H1 (cell line): ENCODE results near the gene ATP2B3. TPM values are rescaled to one million over a fixed set of nuclear protein-coding genes. Genes with fewer than 3 reads are reported as not detected.

Experiments
- CTCF ChIA-PET: fragments of 300-600 bp; sonication (Branson Sonifier 250); formaldehyde crosslinking; loops from one replicate; lab custom pipeline; 2021; ENCODE audit not compliant: partially characterized antibody; lab: Charles Lee
- POLR2A ChIA-PET: fragments of 300-600 bp; sonication (Branson Sonifier 250); formaldehyde crosslinking; loops from one replicate; lab custom pipeline; 2021; ENCODE audit warnings: inconsistent platforms; ENCODE audit not compliant: partially characterized antibody; lab: Charles Lee
- DNase-seq, 2 experiments: peaks; one replicate each; pipeline versions ENCODE4 v3.0.0 to v3.0.0-alpha.2; 2010 to 2022; ENCODE audit warnings: low spot score in 2 of 2, low read depth in 1 of 2, mixed read lengths in 1 of 2
- FAIRE-seq: peaks from 2 replicates; lab custom pipeline; 2011; peaks lifted over from hg19 to GRCh38; lab: Jason Lieb, UNC
- H2AFZ ChIP-seq: 2 replicates; pipeline ENCODE4 v1.8.1; 2012; ENCODE audit warnings: low read length, inconsistent platforms
- H2AK5ac ChIP-seq: 2 replicates; pipeline ENCODE4 v1.6.1; 2013; ENCODE audit warnings: low read depth, low read length
- H2BK120ac ChIP-seq: replicated peaks from 2 replicates; pipeline ENCODE3; 2013; ENCODE audit warnings: low read depth, low read length, inconsistent platforms
- H2BK12ac ChIP-seq: 2 replicates; pipeline ENCODE4 v1.6.1; 2013; ENCODE audit warnings: low read depth, low read length
- H2BK15ac ChIP-seq: 2 replicates; pipeline ENCODE4 v1.6.1; 2013; ENCODE audit warnings: low read length
- H2BK20ac ChIP-seq: 2 replicates; pipeline ENCODE4 v1.6.1; 2013; ENCODE audit warnings: low read length
- H2BK5ac ChIP-seq: 2 replicates; pipeline ENCODE4 v1.6.1; 2013; ENCODE audit warnings: low read depth, low read length
- H3K14ac ChIP-seq: 2 replicates; pipeline ENCODE4 v1.6.1; 2013; ENCODE audit warnings: inconsistent platforms; ENCODE audit not compliant: insufficient read length
- H3K18ac ChIP-seq: 2 replicates; pipeline ENCODE4 v1.6.1; 2013; ENCODE audit warnings: low read length; ENCODE audit errors: extremely low read depth
- H3K23ac ChIP-seq: 2 replicates; pipeline ENCODE4 v1.6.1; 2013; ENCODE audit warnings: inconsistent platforms; ENCODE audit not compliant: insufficient read length
- H3K23me2 ChIP-seq: 2 replicates; pipeline ENCODE4 v1.6.1; 2013; ENCODE audit warnings: low read depth, low read length
- H3K27ac ChIP-seq: 2 replicates; pipeline ENCODE4 v1.6.1; 2011; ENCODE audit warnings: low read depth, low read length, inconsistent platforms
- H3K27me3 ChIP-seq, 4 experiments: replicated peaks in 1 of 4; 1 replicate in 1 of 4; 2 replicates in 3 of 4; pipeline versions ENCODE4 v1.6.1 to v1.8.1; 2011 to 2013; ENCODE audit warnings: low read length in 3 of 4, mild to moderate bottlenecking in 3 of 4, inconsistent platforms in 2 of 4, mixed read lengths in 2 of 4, moderate library complexity in 1 of 4; ENCODE audit not compliant: control insufficient read depth in 3 of 4, insufficient read depth in 3 of 4; ENCODE audit errors: extremely low read depth in 1 of 4
- H3K36me3 ChIP-seq, 4 experiments: 2 replicates each; pipeline versions ENCODE4 v1.6.1 to v1.8.1; 2011 to 2013; ENCODE audit warnings: mild to moderate bottlenecking in 4 of 4, low read length in 3 of 4, moderate library complexity in 2 of 4, control low read depth in 1 of 4, inconsistent platforms in 1 of 4; ENCODE audit not compliant: insufficient read depth in 4 of 4, control insufficient read depth in 2 of 4
- H3K4ac ChIP-seq: replicated peaks from 2 replicates; pipeline ENCODE3; 2013; ENCODE audit warnings: low read length, low read depth, mixed read lengths, inconsistent platforms; ENCODE audit not compliant: insufficient read length
- H3K4me1 ChIP-seq, 4 experiments: replicated peaks in 1 of 4; 1 replicate in 1 of 4; 2 replicates in 3 of 4; pipeline versions ENCODE4 v1.6.1 to v1.8.1; 2011 to 2013; ENCODE audit warnings: low read length in 3 of 4, inconsistent platforms in 2 of 4, mixed read lengths in 1 of 4; ENCODE audit not compliant: insufficient read depth in 4 of 4, control insufficient read depth in 3 of 4
- H3K4me2 ChIP-seq, 2 experiments: 2 replicates each; pipeline versions ENCODE4 v1.6.1 to v1.8.1; 2011 to 2013; ENCODE audit warnings: low read depth in 2 of 2, low read length in 2 of 2, control low read depth in 1 of 2, inconsistent platforms in 1 of 2, mild to moderate bottlenecking in 1 of 2; ENCODE audit not compliant: insufficient read depth in 1 of 2
- H3K4me3 ChIP-seq, 4 experiments: fragments of 200-600, 300-600 bp in 1 of 4; sonication (generic), shearing (Covaris generic), sonication (Bioruptor Twin) in 1 of 4; 2 replicates each; pipeline versions ENCODE4 v1.5.1 to v1.8.1; 2011 to 2016; ENCODE audit warnings: low read length in 4 of 4, low read depth in 3 of 4, control low read depth in 2 of 4, inconsistent platforms in 2 of 4, mild to moderate bottlenecking in 2 of 4, mixed read lengths in 1 of 4, moderate library complexity in 1 of 4; ENCODE audit not compliant: insufficient read depth in 2 of 4; ENCODE audit errors: extremely low read depth in 1 of 4
- H3K56ac ChIP-seq: replicated peaks from 2 replicates; pipeline ENCODE3; 2013; ENCODE audit warnings: low read depth, mild to moderate bottlenecking, mixed read lengths, low read length, inconsistent platforms; ENCODE audit not compliant: insufficient read length
- H3K79me1 ChIP-seq: 2 replicates; pipeline ENCODE4 v1.6.1; 2013; ENCODE audit warnings: low read depth, low read length, control low read depth
- H3K79me2 ChIP-seq, 2 experiments: 2 replicates each; pipeline versions ENCODE4 v1.6.1 to v1.8.1; 2012 to 2013; ENCODE audit warnings: low read length in 2 of 2, mild to moderate bottlenecking in 2 of 2, inconsistent platforms in 1 of 2; ENCODE audit not compliant: insufficient read depth in 2 of 2, control insufficient read depth in 1 of 2
- H3K9ac ChIP-seq, 4 experiments: replicated peaks in 1 of 4; 1 replicate in 1 of 4; 2 replicates in 3 of 4; pipeline versions ENCODE4 v1.6.1 to v1.8.1; 2011 to 2013; ENCODE audit warnings: low read depth in 3 of 4, low read length in 3 of 4, control low read depth in 2 of 4, mild to moderate bottlenecking in 2 of 4, moderate library complexity in 2 of 4, inconsistent platforms in 1 of 4; ENCODE audit errors: extremely low read depth in 1 of 4
- H3K9me3 ChIP-seq, 2 experiments: 2 replicates each; pipeline versions ENCODE4 v1.6.1 to v1.8.1; 2012 to 2013; ENCODE audit warnings: mild to moderate bottlenecking in 2 of 2, moderate library complexity in 2 of 2, control low read depth in 1 of 2, inconsistent platforms in 1 of 2, low read depth in 1 of 2, low read length in 1 of 2, mixed read lengths in 1 of 2; ENCODE audit not compliant: insufficient read depth in 2 of 2
- H4K20me1 ChIP-seq, 2 experiments: replicated peaks in 1 of 2; 2 replicates each; pipeline versions ENCODE3 to v1.8.1; 2011 to 2013; ENCODE audit warnings: inconsistent platforms in 2 of 2, low read length in 2 of 2, mild to moderate bottlenecking in 1 of 2; ENCODE audit not compliant: insufficient read depth in 2 of 2, control insufficient read depth in 1 of 2
- H4K5ac ChIP-seq: 2 replicates; pipeline ENCODE4 v1.6.1; 2013; ENCODE audit warnings: low read length, low read depth, mixed read lengths, inconsistent platforms; ENCODE audit not compliant: insufficient read length
- H4K8ac ChIP-seq: 2 replicates; pipeline ENCODE4 v1.8.0; 2013; ENCODE audit warnings: mild to moderate bottlenecking, moderate library complexity, low read length, inconsistent platforms; ENCODE audit not compliant: insufficient read depth; ENCODE audit errors: extremely low read depth
- H4K91ac ChIP-seq: replicated peaks from 2 replicates; pipeline ENCODE3; 2013; ENCODE audit warnings: low read length, mixed read lengths, inconsistent platforms; ENCODE audit not compliant: insufficient read length
- ASH2L ChIP-seq: fragments of 200-600, 300-600 bp; sonication (generic); IDR thresholded peaks from one replicate; pipeline ENCODE4 v1.7.1; 2017; ENCODE audit warnings: low read length
- BRCA1 ChIP-seq: IDR thresholded peaks from 2 replicates; pipeline ENCODE4 v1.6.1; 2012; ENCODE audit warnings: low read depth, low read length, improper control_type of control experiment
- EZH2 ChIP-seq: fragments of 200-600 bp; sonication (generic); IDR thresholded peaks from 2 replicates; pipeline ENCODE4 v1.7.1; 2012; ENCODE audit warnings: low read depth, mild to moderate bottlenecking, moderate library complexity, low read length, inconsistent platforms; ENCODE audit not compliant: severe bottlenecking
- GTF2F1 ChIP-seq: IDR thresholded peaks from 2 replicates; pipeline ENCODE4 v1.6.1; 2012; ENCODE audit warnings: low read depth, low read length, improper control_type of control experiment, borderline replicate concordance
- JUND ChIP-seq: IDR thresholded peaks from 2 replicates; pipeline ENCODE4 v1.6.1; 2011; ENCODE audit warnings: mild to moderate bottlenecking, improper control_type of control experiment, low read length
- NANOG ChIP-seq: IDR thresholded peaks from 2 replicates; pipeline ENCODE4 v1.6.1; 2011; ENCODE audit warnings: low read length, low read depth, mild to moderate bottlenecking, inconsistent platforms; ENCODE audit not compliant: insufficient read depth, poor library complexity, severe bottlenecking
- RBBP5 ChIP-seq: IDR thresholded peaks from 2 replicates; pipeline ENCODE4 v1.7.1; 2012; ENCODE audit warnings: low read depth, mild to moderate bottlenecking, inconsistent platforms, low read length, moderate library complexity, borderline replicate concordance
- RFX5 ChIP-seq: IDR thresholded peaks from 2 replicates; pipeline ENCODE4 v1.6.1; 2011; ENCODE audit warnings: low read depth, low read length, improper control_type of control experiment, borderline replicate concordance
- SAP30 ChIP-seq: fragments of 300-600 bp; sonication (generic); IDR thresholded peaks from 2 replicates; pipeline ENCODE4 v1.7.1; 2012; ENCODE audit warnings: low read length, moderate library complexity, mild to moderate bottlenecking, inconsistent platforms; ENCODE audit not compliant: insufficient read depth, insufficient replicate concordance
- SP2 ChIP-seq: IDR thresholded peaks from 2 replicates; pipeline ENCODE4 v1.6.1; 2012; ENCODE audit warnings: mild to moderate bottlenecking, low read length, inconsistent platforms
- WGBS, 2 experiments: shearing (Covaris generic) in 1 of 2; methylation state at CpG; one replicate each; pipeline versions ENCODE4 v1.1.6 to v1.1.7; 2013 to 2015; ENCODE audit warnings: low lambda C conversion rate in 2 of 2, mixed read lengths in 2 of 2, inconsistent platforms in 1 of 2, low coverage in 1 of 2, missing lambda C conversion rate in 1 of 2; ENCODE audit not compliant: insufficient replicate concordance in 2 of 2, insufficient coverage in 1 of 2, insufficient read length in 1 of 2; ENCODE audit errors: extremely low coverage in 1 of 2, missing lambda C conversion rate in 1 of 2; 5-methylcytosine and 5-hydroxymethylcytosine counted together
- polyA plus RNA-seq, 7 experiments: library from polyadenylated mRNA; depleted of rRNA in 3 of 7; stranded (reverse) in 5 of 7; unstranded in 2 of 7; fragments of >200 nt in 5 of 7; fragments of 200-250 nt in 2 of 7; gene quantifications; 1 replicate in 5 of 7; 2 replicates in 1 of 7; 4 replicates in 1 of 7; pipeline versions ENCODE4 v1.2.1 to v1.2.3, GENCODE V29; 2011 to 2013; ENCODE audit warnings: missing spikeins in 2 of 7, mixed read lengths in 2 of 7
- total RNA-seq: library from RNA; stranded (reverse); fragmentation: NEBNext Ultra II Directional; extraction: Animal tissue kit (Norgen Biotek cat#: 25700); gene quantifications from 2 replicates; pipeline ENCODE4 v1.2.1, GENCODE V29; 2021
- TF ChIP-seq, protein P1 (sequence below): IDR thresholded peaks from 2 replicates; pipeline ENCODE4 v1.6.1; 2011; ENCODE audit warnings: low read depth, mild to moderate bottlenecking, low read length; ENCODE audit not compliant: insufficient read depth

Gene ATP2B3
- total and polyA plus RNA-seq, 2 of the 8 experiments (the other 6 are each of a cell fraction or from before 2014, with no cell fraction given): 0.14 to 0.19 TPM

GRCh38 chrX:153601511-153602110, 84.2 kb downstream of the ATP2B3 start:
- Histone ChIP-seq H3K79me2 (peaks cover 0 to 5% of the 10 kb centered on the region in 2 experiments; a peak in 1 of 4 replicates), H4K8ac (no peak overlapping the region), H3K4me1 (peaks cover 0 to 4% (median 0%) of the 10 kb centered on the region in 4 experiments; a peak in 1 of 7 replicates), H2BK5ac (no peak overlapping the region), H2BK15ac (no peak overlapping the region), H4K20me1 (peaks cover 0 to 2% of the 10 kb centered on the region in 2 experiments), H2BK120ac (no peak overlapping the region), H3K9ac (no peak overlapping the region), H3K23ac (no peak overlapping the region), H2AK5ac (no peak overlapping the region), H4K91ac (no peak overlapping the region), H3K27me3 (peaks cover 0 to 8% (median 0%) of the 10 kb centered on the region in 4 experiments; a peak in 3 of 7 replicates), H2AFZ (no peak overlapping the region), H3K4ac (no peak overlapping the region), H3K36me3 (no peaks in the 10 kb centered on the region), H4K5ac (no peak overlapping the region), H3K18ac (no peak overlapping the region), H3K9me3 (no peaks in the 10 kb centered on the region), H3K14ac (no peak overlapping the region), H3K27ac (no peak overlapping the region), H3K4me3 (no peak overlapping the region), H3K23me2 (peaks cover 3% of the 10 kb centered on the region; the same call in 1 of the 2 replicates), H2BK12ac (no peak overlapping the region), H2BK20ac (no peak overlapping the region), H3K4me2 (no peak overlapping the region), H3K79me1 (no peaks in the 10 kb centered on the region), H3K56ac (no peak overlapping the region)
- 90% methylated on average over 12 of the region's 12 CpGs; no CpG with 5 or more reads in 1 of the 2 experiments for WGBS, 2 experiments
- CTCF ChIA-PET: interaction anchor here (0.9 to 4.5 kb wide), 6 partner anchors 9 to 49 kb away, joined by 3 to 22 read pairs (median 4); no protein-coding TSS in a partner anchor
- FAIRE-seq: no peak
- POLR2A ChIA-PET: no interaction called here
- no peak for DNase-seq
- TF ChIP-seq EZH2: no peak
- TF ChIP-seq NANOG: no peak
- TF ChIP-seq ASH2L: no peak
- TF ChIP-seq, protein P1, sequence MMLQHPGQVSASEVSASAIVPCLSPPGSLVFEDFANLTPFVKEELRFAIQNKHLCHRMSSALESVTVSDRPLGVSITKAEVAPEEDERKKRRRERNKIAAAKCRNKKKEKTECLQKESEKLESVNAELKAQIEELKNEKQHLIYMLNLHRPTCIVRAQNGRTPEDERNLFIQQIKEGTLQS: no peak
- TF ChIP-seq RBBP5: no peak
- no peak for TF ChIP-seq GTF2F1
- TF ChIP-seq BRCA1: no peak
- no peak for TF ChIP-seq JUND
- no peak for TF ChIP-seq SAP30
- no peak for TF ChIP-seq SP2
- no peak for TF ChIP-seq RFX5
